HG03095 (cell line): ENCODE measurements around the gene ADAMTS7.
"Not testable (repeated sequence)": the region's sequence is repeated elsewhere in the genome, so short reads cannot be mapped to it uniquely, and the experiment has no call there.

Source experiments
- ATAC-seq: cut with Tn5 transposase; IDR thresholded peaks from one replicate; pipeline ENCODE4 v1.9.1; 2021; ENCODE audit warnings: moderate library complexity; ENCODE audit not compliant: unreplicated experiment

Gene ADAMTS7, protein sequence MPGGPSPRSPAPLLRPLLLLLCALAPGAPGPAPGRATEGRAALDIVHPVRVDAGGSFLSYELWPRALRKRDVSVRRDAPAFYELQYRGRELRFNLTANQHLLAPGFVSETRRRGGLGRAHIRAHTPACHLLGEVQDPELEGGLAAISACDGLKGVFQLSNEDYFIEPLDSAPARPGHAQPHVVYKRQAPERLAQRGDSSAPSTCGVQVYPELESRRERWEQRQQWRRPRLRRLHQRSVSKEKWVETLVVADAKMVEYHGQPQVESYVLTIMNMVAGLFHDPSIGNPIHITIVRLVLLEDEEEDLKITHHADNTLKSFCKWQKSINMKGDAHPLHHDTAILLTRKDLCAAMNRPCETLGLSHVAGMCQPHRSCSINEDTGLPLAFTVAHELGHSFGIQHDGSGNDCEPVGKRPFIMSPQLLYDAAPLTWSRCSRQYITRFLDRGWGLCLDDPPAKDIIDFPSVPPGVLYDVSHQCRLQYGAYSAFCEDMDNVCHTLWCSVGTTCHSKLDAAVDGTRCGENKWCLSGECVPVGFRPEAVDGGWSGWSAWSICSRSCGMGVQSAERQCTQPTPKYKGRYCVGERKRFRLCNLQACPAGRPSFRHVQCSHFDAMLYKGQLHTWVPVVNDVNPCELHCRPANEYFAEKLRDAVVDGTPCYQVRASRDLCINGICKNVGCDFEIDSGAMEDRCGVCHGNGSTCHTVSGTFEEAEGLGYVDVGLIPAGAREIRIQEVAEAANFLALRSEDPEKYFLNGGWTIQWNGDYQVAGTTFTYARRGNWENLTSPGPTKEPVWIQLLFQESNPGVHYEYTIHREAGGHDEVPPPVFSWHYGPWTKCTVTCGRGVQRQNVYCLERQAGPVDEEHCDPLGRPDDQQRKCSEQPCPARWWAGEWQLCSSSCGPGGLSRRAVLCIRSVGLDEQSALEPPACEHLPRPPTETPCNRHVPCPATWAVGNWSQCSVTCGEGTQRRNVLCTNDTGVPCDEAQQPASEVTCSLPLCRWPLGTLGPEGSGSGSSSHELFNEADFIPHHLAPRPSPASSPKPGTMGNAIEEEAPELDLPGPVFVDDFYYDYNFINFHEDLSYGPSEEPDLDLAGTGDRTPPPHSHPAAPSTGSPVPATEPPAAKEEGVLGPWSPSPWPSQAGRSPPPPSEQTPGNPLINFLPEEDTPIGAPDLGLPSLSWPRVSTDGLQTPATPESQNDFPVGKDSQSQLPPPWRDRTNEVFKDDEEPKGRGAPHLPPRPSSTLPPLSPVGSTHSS (N-terminal part only)

DNA sequence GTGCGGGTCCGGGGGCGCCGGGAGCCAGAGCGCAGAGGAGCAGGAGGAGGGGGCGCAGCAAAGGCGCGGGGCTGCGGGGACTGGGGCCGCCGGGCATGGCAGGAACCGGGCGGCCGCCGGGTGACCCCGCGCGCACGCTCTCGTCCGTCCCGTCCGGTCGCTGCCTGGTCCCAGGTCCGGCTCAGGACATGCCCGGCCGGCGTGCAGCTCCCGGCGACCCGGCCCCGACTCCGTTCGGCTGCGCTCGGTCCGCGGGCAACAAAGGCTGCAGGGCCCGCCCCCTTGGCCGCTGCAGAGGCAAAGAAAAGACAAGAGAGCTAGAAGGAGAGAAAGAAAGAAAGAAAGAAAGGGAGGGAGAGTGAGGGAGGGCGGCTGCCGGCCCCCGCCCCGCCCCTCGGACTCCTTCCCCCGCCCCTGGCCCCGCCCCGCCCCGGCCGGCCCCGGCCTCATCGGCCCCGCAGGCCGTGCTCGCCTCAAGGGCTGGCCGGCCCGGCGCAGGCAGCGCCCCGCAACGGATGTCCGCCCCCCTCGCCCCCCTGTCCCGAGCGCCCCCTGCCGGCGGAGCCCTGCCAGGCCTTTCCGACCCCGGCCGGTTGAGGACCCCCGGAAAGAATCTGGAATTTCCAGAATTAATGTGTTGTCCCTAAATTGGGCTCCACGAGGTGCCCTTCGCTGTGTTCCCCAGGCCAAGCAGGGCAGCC lies at the start of gene ADAMTS7:
Gene ADAMTS7, minus strand, starts transcription at position 341 of the 701 bp plus-strand sequence. Its CDS starts 244 bp downstream, at position 97.
- no peak for ATAC-seq

DNA sequence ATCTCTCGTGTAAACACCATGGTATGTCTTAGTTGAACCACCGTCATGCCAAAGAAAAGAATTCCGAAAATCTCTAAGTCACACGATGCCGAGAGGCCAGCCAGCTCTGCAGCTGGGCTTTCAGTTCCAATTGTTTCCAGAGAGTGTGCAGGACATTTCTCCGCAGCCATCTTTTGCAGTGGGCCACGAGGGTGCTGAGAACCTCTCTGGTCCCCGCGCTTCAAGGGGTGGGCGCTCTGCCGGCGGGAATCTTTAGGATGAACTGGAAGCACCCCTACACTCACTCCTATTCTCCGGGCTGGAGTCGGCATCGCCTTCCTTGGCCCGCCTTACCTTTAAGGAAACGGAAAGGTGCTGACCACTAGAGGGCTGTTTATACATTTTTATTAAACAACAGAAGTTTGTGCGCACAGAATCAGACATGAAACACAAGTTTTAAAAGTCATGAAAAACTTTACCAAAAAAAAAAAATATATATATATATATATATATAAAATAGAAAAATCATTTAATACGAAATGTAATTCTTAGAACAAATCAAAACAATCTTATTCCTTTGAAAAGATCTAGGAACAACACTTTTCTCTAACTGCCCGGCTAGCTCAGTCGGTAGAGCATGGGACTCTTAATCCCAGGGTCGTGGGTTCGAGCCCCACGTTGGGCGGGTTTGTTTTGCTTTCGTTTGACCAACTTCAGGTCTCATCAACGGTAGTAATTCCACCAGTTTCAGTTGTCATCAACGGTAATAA lies 48.9 kb upstream of the ADAMTS7 start:
- peak; percentile 64 for ATAC-seq

DNA sequence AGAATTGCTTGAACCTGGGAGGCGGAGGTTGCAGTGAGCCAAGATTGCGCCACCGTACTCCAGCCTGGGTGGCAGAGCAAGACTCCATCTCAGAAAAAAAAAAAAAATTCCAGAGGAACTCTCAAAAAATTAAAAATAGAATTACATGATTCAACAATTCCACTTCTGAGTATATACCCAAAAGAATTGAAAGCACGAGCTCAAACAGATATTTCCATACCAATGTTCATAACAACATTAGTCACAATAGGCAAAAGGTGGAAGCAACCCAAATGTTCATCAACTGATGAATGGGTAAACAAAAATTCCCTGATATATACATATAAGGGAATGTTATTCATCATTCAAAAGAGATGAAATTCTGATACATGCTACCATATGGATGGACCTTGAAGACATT lies 44.5 kb upstream of the ADAMTS7 start:
- ATAC-seq: no peak

DNA sequence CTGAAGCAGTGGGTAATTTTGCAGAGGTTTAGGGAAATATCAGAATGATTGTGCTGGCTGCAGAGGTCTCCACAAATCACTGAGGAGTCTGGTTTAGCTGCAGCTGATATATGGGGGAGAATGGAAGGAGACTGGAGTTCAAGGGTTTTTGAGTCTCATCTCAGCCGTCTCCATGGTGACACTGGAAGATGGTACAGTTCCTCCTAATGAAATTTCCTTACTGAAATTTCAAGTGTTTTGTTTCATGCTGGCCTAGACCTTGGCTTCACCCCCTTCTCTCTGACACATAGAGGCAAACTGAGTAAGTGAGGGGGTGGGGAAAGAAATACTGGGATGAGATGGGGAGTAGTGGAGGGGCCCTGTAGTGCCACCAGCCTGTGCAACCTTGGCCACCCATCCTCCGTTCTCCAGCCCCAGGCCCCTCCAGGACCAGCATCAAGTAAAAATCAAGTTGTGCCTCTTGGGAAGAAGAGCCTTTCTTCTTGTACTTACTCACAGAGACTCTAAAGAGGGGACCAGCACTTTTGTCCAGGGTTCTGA lies 43.6 kb upstream of the ADAMTS7 start:
- ATAC-seq: no peak

DNA sequence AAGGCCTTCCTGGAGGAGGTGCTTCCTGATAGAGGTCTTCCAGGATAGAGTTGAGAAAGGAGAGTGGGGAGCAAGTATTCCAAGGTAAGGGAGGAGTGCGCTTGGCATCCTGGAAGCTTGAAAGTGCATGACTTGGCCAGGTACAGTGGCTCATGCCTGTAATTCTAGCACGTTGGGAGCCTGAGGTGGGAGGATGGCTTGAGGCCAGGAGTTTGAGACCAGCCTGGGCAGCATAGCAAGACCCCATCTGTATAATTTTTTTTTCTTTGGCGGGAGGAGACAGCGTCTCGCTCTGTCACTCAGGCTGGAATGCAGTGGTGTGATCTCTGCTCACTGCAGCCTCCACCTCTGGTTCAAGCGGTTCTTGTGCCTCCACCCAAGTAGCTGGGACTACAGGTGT lies 42.2 kb upstream of the ADAMTS7 start:
- ATAC-seq: no peak

DNA sequence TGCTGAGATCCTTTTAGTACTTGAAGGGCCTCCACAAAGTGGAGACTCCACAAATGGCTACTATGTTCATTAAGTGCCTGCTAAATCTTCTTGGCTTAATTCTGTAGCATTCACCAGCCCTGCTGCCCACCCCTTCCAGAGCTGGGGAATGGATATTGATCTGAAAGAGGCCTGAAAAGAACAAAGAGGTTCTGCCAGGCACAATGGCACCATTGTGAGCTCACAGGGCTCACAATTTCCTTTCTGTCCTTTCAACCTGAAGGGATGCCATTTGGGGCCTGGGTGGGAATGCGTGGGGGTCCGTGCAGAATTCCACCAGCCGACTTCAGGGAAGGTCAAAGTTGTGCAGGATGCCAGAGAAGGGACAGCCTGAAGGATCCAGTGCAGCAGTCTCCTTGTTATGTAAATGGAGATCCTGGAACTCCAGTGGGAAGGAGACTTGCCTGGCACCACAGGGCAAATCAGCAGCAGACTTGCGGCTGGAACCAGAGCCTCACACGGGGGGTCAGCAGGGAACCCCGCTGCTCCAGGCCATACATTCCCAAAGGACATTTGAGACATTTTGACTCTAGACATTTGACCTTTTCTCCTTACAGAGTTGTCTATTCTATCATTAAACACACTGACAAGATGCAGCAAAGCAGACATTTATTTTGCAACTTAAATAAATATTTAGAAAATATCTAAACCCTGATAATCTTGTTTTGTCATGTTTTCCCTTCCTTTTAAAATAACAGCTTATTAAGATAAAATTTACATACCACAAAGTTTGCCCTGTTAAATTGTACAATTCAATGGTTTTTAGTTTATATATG lies 39.9 kb upstream of the ADAMTS7 start:
- ATAC-seq: no peak

DNA sequence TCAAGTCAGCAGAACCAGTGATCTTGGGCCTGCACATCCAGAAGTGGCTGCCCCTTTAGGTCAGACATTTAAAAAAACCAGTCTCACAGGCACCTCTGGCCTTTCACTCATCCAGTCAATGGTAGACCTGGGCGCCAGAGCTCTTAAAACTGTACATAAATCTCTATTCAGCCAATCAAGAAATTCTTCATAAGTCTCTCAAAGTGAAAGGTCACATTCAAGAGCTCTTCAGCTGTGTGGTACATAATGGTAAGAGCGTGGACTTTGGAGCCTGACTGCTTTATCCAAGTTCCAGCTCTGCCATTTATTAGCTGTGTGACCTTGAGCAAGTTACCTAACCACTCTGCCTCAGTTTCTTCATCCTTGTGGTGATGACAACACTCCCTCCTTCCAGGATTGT lies 39.1 kb upstream of the ADAMTS7 start:
- no peak for ATAC-seq

DNA sequence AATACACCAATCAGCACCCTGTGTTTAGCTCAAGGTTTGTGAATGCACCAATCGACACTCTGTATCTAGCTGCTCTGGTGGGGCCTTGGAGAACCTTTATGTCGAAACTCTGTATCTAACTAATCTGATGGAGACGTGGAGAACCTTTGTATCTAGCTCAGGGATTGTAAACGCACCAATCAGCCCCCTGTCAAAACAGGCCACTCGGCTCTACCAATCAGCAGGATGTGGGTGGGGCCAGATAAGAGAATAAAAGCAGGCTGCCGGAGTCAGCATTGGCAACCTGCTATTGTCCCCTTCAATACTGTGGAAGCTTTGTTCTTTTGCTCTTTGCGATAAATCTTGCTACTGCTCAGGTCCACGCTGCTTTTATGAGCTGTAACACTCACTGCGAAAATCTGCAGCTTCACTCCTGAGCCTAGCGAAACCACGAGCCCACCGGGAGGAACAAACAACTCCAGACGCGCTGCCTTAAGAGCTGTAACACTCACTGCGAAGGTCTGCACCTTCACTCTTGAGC lies 36.2 kb upstream of the ADAMTS7 start:
- ATAC-seq: not testable (repeated sequence)

DNA sequence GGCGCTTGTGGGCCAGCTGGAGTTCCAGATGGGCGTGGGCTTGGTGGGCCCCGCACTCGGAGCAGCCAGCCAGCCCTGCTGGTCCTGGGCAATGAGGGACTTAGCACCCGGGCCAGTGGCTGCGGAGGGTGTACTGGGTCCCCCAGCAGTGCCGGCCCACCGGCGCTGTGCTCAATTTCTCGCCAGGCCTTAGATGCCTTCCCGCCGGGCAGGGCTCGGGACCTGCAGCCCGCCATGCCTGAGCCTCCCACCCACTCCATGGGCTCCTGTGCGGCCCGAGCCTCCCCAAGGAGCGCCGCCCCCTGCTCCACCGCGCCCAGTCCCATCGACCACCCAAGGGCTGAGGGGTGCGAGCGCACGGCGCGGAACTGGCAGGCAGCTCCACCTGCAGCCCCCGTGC lies 35.6 kb upstream of the ADAMTS7 start:
- not testable (repeated sequence) for ATAC-seq

DNA sequence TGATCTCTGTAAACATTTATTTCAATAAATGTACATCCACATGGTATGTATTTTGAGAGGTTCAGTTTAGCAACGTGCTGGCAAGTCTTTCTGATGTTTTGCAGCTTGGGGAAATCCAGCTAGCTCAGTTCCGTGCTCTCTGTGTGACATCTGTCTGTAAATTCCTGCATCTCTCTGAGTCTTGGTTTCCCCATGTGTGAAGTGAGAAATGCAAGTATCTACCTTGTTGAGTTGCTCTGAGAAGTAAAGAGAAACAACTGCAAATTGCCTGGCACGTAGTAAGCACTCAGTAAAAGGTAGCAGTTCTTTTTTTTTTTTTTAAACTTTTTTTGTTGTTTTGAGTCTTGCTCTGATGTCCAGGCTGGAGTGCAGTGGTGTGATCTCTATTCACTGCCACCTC lies 31.3 kb upstream of the ADAMTS7 start:
- peak; percentile 65 for ATAC-seq

DNA sequence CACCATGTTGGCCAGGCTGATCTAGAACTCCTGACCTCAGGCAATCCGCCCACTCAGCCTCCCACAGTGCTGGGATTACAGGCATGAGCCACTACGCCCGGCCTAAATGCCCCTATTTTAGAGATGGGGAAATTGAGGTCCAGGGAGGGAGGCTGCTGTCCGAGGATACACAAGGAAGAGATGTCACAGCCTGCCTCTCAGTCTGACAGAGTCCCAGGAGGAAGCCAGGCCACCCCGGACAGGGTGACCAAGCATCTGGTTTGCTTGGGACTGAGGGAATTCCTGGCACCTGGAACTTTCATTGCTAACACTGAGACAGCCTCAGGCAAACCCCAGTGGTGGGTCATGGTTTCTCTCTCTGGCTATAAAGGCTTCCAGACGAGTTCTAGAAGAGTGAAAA lies 30.6 kb upstream of the ADAMTS7 start:
- ATAC-seq: peak; percentile 3

DNA sequence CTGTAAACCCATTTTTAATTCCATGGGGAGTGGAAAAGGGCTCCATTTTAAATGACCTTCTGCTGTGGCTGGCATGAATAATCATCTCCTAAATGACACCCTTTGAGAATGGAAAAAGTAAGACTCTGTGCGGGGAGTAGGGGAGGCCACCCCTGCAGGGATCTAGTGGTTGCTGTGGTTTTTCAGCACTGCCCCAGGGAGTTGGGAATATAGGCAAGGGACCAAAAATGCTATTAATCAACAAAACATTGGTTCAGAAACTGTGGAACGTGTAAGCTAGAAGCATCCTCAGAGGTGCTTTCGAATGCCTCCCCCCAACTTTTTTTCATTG lies 30.1 kb upstream of the ADAMTS7 start:
- ATAC-seq: peak; percentile 4

DNA sequence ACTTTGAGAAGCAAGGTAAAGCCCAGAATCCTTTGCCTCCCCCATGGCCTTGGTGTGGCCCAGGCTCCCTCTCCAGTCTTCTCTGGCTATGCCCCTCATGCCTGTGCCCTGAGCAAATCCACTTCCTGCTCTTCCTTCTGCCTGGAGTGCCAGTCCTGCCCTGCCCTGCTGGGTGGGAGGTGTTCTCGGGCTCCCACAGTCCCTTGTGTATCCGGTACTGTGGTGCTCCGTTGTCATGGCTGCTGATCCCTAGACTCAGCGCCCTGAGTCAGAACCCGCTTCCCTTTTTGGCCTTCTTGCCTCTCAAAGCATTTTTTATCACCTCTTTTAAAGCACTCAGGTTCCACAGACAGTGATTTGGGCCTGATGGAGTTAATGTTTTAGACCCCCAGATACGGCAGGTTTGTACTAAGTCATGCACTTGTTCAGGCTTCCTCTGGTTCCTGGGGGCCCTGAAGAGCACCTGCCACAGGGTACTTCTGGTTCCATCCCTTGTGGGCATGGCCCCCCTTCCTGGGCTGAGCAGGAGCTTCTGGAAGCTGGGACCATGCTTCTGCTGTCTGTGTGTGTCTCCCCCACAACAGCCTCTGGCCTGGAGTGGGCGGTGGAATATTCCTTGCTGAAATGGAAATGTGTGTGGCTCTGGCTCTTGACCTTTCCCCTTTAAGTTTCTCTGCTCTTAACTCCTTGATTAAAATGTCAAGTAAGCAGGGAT lies 29.6 kb upstream of the ADAMTS7 start:
- no peak for ATAC-seq

DNA sequence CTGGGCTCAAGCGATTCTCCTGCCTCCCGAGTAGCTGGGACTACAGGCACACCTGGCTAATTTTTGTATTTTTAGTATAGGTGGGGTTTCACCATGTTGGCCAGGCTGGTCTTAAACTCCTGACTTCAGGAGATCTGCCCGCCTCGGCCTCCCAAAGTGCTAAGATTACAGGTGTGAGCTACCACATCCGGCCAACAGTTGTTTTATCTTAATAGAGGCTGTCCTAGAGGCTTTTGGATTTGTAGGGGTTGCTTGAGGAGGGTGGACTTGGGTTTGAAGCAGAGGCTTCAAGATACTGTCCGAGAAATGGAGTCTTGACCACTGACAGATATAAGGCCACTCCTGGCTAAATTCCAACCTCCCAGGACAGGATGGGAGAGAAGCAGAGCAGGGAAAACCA lies 27.9 kb upstream of the ADAMTS7 start:
- not testable (repeated sequence) for ATAC-seq

DNA sequence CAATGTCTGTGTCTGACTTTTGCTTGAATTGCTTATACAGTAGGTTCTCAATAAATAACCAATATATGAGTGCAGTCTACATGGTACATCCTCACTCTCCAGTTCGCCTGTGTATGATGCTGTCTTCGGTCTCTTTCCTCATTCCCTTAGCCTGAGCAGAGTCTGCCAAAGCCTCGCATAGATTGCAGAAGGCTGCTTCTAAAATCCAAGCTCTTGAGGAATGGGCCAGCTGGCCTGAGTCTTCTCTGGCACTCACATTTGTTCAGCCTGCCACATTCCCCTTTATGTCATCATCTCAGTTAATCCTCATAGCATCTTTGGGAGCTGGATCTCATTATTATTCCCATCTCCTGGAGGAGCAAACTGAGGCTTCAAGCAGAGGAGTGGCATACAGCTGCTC lies 27.2 kb upstream of the ADAMTS7 start:
- ATAC-seq: no peak

DNA sequence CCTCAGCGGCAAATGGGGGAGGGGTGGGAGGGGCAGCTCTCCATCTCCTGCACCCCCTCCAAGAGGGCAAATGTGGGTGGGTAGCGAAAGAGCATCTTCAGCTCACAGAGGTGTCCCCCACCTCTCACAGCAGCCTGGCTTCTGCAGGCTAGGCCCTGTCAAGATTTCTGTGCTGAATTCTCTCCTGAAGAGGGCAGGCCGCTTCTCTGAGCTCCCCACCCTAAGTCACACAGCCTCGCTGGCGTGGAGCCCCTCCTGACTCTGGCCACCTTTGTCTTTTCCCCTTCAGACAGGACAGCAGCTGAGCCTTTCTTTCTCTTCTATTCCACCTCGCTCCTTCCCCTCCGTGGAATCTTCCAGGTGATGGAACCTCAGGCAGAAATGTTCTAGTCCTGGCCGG lies 26.3 kb upstream of the ADAMTS7 start:
- ATAC-seq: no peak

DNA sequence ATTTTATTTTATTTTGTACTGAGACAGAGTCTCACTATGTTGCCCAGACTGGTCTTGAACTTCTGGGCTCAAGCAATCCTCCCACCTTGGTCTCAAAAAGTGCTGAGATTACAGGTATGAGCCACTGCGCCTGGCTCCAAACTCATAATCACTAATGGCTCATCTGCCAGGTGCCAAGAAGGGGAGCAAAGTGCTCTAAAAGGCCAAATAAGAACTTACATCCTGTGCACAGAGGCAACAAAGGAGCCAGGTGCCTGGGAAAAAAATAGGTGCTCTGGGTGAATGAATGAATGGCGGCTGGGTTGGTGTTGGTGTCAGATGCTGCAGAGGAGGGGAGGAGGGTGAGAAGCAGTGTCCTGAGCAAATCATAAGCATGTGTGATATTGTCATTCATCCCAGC lies 25.9 kb upstream of the ADAMTS7 start:
- ATAC-seq: no peak

DNA sequence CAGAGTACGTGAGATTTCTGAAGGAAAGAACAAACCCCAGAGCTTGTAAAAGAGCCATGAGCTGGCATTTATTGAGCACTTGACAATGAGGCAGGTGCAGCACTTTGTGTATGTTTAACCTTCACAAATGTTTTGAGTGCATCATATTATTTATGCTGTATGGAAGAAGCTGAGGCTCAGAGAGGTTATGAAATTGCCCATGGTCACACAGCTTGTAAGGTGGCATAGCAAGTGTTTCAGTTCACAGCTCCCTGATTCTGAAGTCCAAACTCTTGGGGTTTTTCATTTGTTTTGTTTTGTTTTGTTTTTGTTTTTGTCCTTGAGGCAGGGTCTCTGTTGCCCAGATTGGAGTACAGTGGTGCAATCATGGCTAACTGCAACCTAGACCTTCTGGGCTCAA lies 25.1 kb upstream of the ADAMTS7 start:
- ATAC-seq: no peak
